Thyroid gland (tissue), 4 donors: Measurements from ENCODE around the gene SMG9.

Experiments used
- CTCF ChIP-seq, 6 experiments: fragments of 200-600 bp in 3 of 6; fragments of 450-650 bp in 3 of 6; sonication (generic) in 3 of 6; IDR thresholded peaks; one replicate each; pipeline ENCODE4 v1.5.1; 2016 to 2019; ENCODE audit warnings: antibody characterized with exemption in 6 of 6, mild to moderate bottlenecking in 2 of 6, inconsistent platforms in 1 of 6, moderate library complexity in 1 of 6
- POLR2A ChIP-seq, 2 donors: fragments of 450-650 bp; IDR thresholded peaks; one replicate each; pipeline ENCODE4 v1.6.1; 2017; ENCODE audit warnings: antibody characterized with exemption in 2 of 2, mild to moderate bottlenecking in 2 of 2, moderate library complexity in 1 of 2

GRCh38 chr19:43700395-43701000, 54.3 kb downstream of the SMG9 start:
- TF ChIP-seq CTCF (IDR thresholded peaks at IDR 0.05) (no peak), POLR2A (IDR thresholded peaks at IDR 0.05) (no peak)
